ENCODE measurements around the gene PRMT6.

The PRMT6 gene

DNA sequence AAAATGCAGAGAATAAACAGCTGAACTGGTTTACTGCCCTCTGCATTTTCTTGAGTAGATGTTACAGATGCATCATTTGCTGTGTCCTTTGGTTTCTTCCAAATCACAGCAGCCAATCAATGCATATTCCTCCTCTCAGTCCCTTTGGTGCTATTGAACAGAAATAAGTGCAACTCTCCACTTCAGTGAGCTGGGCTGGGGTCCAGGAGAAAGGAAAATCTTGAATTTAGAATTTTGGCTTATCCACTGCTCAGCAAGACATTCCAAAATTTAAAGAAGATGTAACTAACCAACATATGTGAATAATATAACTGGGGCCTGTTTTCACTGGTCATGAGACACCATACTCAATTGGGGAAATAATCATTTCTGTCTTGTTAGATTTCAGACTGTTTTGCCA lies 39.2 kb downstream of the PRMT6 start:
- no peak for DNase-seq

DNA sequence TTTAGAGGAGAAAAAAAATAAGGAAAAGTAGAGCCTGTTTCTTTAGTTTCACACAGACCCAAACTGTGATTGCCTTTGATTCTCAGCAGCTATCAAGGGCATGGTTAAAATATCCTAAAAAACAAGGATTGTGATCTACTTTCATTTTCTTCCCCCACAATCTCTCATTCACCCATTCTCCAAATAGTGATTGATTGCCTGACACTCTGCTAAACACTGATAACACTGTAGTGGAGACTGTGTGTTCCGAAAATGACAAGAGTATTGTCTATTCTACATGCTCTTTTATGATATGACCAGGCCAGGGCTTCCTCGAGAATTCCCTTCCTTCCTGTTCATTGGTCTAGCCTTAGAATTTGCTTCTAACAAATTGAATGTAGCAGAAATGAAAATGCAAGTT lies 40.2 kb downstream of the PRMT6 start:
- DNase-seq: no peak

- DNase-seq: no peak
These were observed 42.5 kb downstream of the PRMT6 start for GRCh38 chr1:107098961-107099360.

- DNase-seq: no peak
These were observed 44.0 kb downstream of the PRMT6 start for GRCh38 chr1:107100331-107100984.

DNA sequence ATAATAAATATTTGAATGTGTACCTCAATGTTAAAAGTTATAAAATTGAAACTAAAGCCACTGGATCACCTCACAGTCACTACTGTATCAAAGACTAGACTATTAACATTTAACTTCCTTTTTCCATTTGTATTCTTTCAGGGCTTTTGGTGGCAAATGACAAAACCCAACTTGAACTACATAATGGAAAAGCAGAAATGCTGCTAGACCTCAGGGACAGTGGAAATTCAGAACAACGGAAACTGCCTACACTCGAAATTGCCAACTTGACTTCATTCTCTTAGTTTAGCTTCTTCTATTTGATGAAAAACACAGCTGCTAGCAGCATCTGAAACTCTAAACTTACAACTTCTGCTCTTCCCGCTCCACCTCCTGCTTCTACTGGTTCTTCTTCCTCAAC lies 49.4 kb downstream of the PRMT6 start:
- DNase-seq: no peak

All from activated CD4-positive, CD25-positive, alpha-beta regulatory T cell treated with anti-CD3 and anti-CD28 coated beads, Interleukin-2, amount 50 U/mL, for 72 hours (primary cell).